ENCODE results near the gene FAM25A. TPM values are rescaled to one million over a fixed set of nuclear protein-coding genes. Genes with fewer than 3 reads are reported as not detected.
"Not testable (repeated sequence)": the region's sequence is repeated elsewhere in the genome, so short reads cannot be mapped to it uniquely, and the experiment has no call there.

The FAM25A gene
- polyA plus RNA-seq, 1 of the 3 experiments (the other 2 are of a cell fraction): not detected

- POLR2A ChIA-PET; H3K4me1 ChIP-seq (ENCODE audit: control insufficient read depth in 1 of 2, insufficient read depth in 2 of 2, low read depth in 1 of 2, low read length in 1 of 2); H2AFZ ChIP-seq (ENCODE audit: low read depth); H3K9ac ChIP-seq; H3F3A ChIP-seq (replicated peaks; ENCODE audit: insufficient read depth); H3K27me3 ChIP-seq (ENCODE audit: insufficient read depth); H3K36me3 ChIP-seq (replicated peaks in 1 of 2; ENCODE audit: control insufficient read depth in 1 of 2, insufficient read depth in 2 of 2, low read length in 1 of 2); H4K20me1 ChIP-seq (ENCODE audit: insufficient read depth); CTCF ChIA-PET; H3K4me2 ChIP-seq; H3K4me3 ChIP-seq (ENCODE audit: low read depth in 2 of 2, low read length in 1 of 2); H3K9me3 ChIP-seq; DNase-seq; H3K27ac ChIP-seq (ENCODE audit: low read depth in 2 of 2, low read length in 1 of 2); H3K79me2 ChIP-seq (ENCODE audit: insufficient read depth); H3K9me2 ChIP-seq: not testable (repeated sequence)
- WGBS (ENCODE audit: low lambda C conversion rate): 85% methylated on average over 3 of the region's 3 CpGs
Measured at GRCh38 chr10:87013528-87013927, 6.6 kb upstream of the FAM25A start.

- H3K9me2 ChIP-seq; DNase-seq; H4K20me1 ChIP-seq (ENCODE audit: insufficient read depth); H3K4me3 ChIP-seq (ENCODE audit: low read depth in 2 of 2, low read length in 1 of 2); H3K27me3 ChIP-seq (ENCODE audit: insufficient read depth); H3K27ac ChIP-seq (ENCODE audit: low read depth in 2 of 2, low read length in 1 of 2); H3K9ac ChIP-seq; POLR2A ChIA-PET; H3K79me2 ChIP-seq (ENCODE audit: insufficient read depth); H3F3A ChIP-seq (replicated peaks; ENCODE audit: insufficient read depth); CTCF ChIA-PET; H2AFZ ChIP-seq (ENCODE audit: low read depth); H3K36me3 ChIP-seq (replicated peaks in 1 of 2; ENCODE audit: control insufficient read depth in 1 of 2, insufficient read depth in 2 of 2, low read length in 1 of 2); H3K4me2 ChIP-seq; H3K9me3 ChIP-seq: not testable (repeated sequence)
- 94% methylated on average over 10 of the region's 10 CpGs for WGBS (ENCODE audit: low lambda C conversion rate)
- peaks cover 0 to 11% of the 10 kb centered on the region in 2 experiments; a peak in 1 of 4 replicates for H3K4me1 ChIP-seq (ENCODE audit: control insufficient read depth in 1 of 2, insufficient read depth in 2 of 2, low read depth in 1 of 2, low read length in 1 of 2)
Measured at GRCh38 chr10:87014986-87015716, 4.9 kb upstream of the FAM25A start.

- H3K4me2 ChIP-seq; H4K20me1 ChIP-seq (ENCODE audit: insufficient read depth); H3K27ac ChIP-seq (ENCODE audit: low read depth in 2 of 2, low read length in 1 of 2); CTCF ChIA-PET; H3K9me2 ChIP-seq; H3K9ac ChIP-seq; H3K4me3 ChIP-seq (ENCODE audit: low read depth in 2 of 2, low read length in 1 of 2); H3K79me2 ChIP-seq (ENCODE audit: insufficient read depth); POLR2A ChIA-PET; H3F3A ChIP-seq (replicated peaks; ENCODE audit: insufficient read depth); H3K36me3 ChIP-seq (replicated peaks in 1 of 2; ENCODE audit: control insufficient read depth in 1 of 2, insufficient read depth in 2 of 2, low read length in 1 of 2); H2AFZ ChIP-seq (ENCODE audit: low read depth); DNase-seq; H3K9me3 ChIP-seq; H3K27me3 ChIP-seq (ENCODE audit: insufficient read depth): not testable (repeated sequence)
- H3K4me1 ChIP-seq (ENCODE audit: control insufficient read depth in 1 of 2, insufficient read depth in 2 of 2, low read depth in 1 of 2, low read length in 1 of 2): peaks cover 0 to 11% of the 10 kb centered on the region in 2 experiments; a peak in 1 of 4 replicates
- WGBS (ENCODE audit: low lambda C conversion rate): 73% methylated on average over 6 of the region's 6 CpGs
Measured at GRCh38 chr10:87018127-87018526, 2.0 kb upstream of the FAM25A start.

GRCh38 chr10:87019066-87019465 is 1.0 kb upstream of the FAM25A start:
- H3K27me3 ChIP-seq (ENCODE audit: insufficient read depth); DNase-seq; H3K4me3 ChIP-seq (ENCODE audit: low read depth in 2 of 2, low read length in 1 of 2); H3K9me3 ChIP-seq; H3K4me2 ChIP-seq; H3K36me3 ChIP-seq (replicated peaks in 1 of 2; ENCODE audit: control insufficient read depth in 1 of 2, insufficient read depth in 2 of 2, low read length in 1 of 2); CTCF ChIA-PET; H3K79me2 ChIP-seq (ENCODE audit: insufficient read depth); POLR2A ChIA-PET; H3F3A ChIP-seq (replicated peaks; ENCODE audit: insufficient read depth); H3K9ac ChIP-seq; H2AFZ ChIP-seq (ENCODE audit: low read depth); H3K9me2 ChIP-seq; H4K20me1 ChIP-seq (ENCODE audit: insufficient read depth); H3K27ac ChIP-seq (ENCODE audit: low read depth in 2 of 2, low read length in 1 of 2): not testable (repeated sequence)
- WGBS (ENCODE audit: low lambda C conversion rate): 77% methylated on average over 3 of the region's 6 CpGs
- H3K4me1 ChIP-seq (ENCODE audit: control insufficient read depth in 1 of 2, insufficient read depth in 2 of 2, low read depth in 1 of 2, low read length in 1 of 2): peaks cover 0 to 11% of the 10 kb centered on the region in 2 experiments; a peak in 1 of 4 replicates

GRCh38 chr10:87019504-87019903 is 590 bp upstream of the FAM25A start:
- DNase-seq, CTCF ChIA-PET: not testable (repeated sequence)

More at GRCh38 chr10:87019504-87019903, 590 bp upstream of the FAM25A start:
- H2AFZ ChIP-seq (ENCODE audit: low read depth); H3K9ac ChIP-seq; H3K79me2 ChIP-seq (ENCODE audit: insufficient read depth); H3K4me2 ChIP-seq; H3K4me3 ChIP-seq (ENCODE audit: low read depth in 2 of 2, low read length in 1 of 2); POLR2A ChIA-PET; H3K9me3 ChIP-seq; H3K27ac ChIP-seq (ENCODE audit: low read depth in 2 of 2, low read length in 1 of 2); H4K20me1 ChIP-seq (ENCODE audit: insufficient read depth); H3K9me2 ChIP-seq; H3F3A ChIP-seq (replicated peaks; ENCODE audit: insufficient read depth); H3K27me3 ChIP-seq (ENCODE audit: insufficient read depth); H3K36me3 ChIP-seq (replicated peaks in 1 of 2; ENCODE audit: control insufficient read depth in 1 of 2, insufficient read depth in 2 of 2, low read length in 1 of 2): not testable (repeated sequence)
- WGBS (ENCODE audit: low lambda C conversion rate): no CpG with 5 or more reads among the region's 1 CpG
- H3K4me1 ChIP-seq (ENCODE audit: control insufficient read depth in 1 of 2, insufficient read depth in 2 of 2, low read depth in 1 of 2, low read length in 1 of 2): peaks cover 0 to 11% of the 10 kb centered on the region in 2 experiments; a peak in 1 of 4 replicates
